PC-9 (cell line): ENCODE results near the gene ARHGAP8.

Experiments used
- CTCF ChIP-seq: fragments of 200-600 bp; sonication (generic); conservative IDR thresholded peaks from 2 replicates; pipeline ENCODE4 v1.6.1; 2017; ENCODE audit warnings: mixed run types, antibody characterized with exemption, mild to moderate bottlenecking, moderate library complexity
- EZH2 ChIP-seq: fragments of 200-600 bp; sonication (generic); IDR thresholded peaks from 2 replicates; pipeline ENCODE4 v1.8.0; 2017; ENCODE audit warnings: antibody characterized with exemption, low read depth

GRCh38 chr22:44837481-44837880 is 85.1 kb downstream of the ARHGAP8 start:
- TF ChIP-seq EZH2 (no peak), CTCF (no peak)
